ENCODE data around the gene NAV1.

The NAV1 gene

DNA sequence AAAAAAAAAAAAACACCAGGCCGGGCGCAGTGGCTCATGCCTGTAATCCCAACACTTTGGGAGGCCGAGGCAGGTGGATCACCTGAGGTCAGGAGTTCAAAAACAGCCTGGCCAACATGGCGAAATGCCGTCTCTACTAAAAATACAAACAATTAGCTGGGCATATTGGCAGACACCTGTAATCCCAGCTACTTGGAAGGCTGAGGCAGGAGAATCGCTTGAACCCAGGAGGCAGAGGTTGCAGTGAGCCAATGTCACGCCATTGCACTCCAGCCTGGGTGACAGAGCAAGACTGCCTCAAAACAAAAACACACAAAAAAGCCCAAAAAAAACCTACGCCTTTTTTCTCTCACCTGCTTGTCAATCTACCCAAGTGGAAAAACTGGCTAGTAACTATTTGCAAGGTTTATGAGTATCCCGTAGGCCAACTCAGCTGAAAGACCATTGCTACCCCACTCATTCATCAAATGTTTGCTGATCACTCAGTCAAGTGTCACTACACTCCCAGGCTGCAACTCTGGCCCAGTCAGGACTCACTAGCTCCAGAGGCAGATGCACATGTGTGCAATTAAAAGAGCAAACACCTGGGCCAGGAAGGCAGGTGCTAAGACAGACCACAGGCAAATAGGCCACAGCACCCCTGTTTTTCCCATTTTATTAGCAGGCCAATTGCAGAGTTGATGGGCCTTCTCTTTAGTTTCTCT, 34.0 kb upstream of the NAV1 start:
- no peaks in the 10 kb centered on the region for H3K27me3 ChIP-seq (ENCODE audit: control insufficient read depth in 1 of 2, insufficient read depth in 2 of 2, low read length in 2 of 2)
- H3K9me3 ChIP-seq (ENCODE audit: control insufficient read depth in 2 of 2, low read length in 2 of 2), result no peaks in the 10 kb centered on the region
- H3K27ac ChIP-seq (ENCODE audit: low read length), result peak overlapping the region; percentile 100
- peak overlapping the region; percentile 98 to 100 for H3K9ac ChIP-seq (ENCODE audit: low read length in 2 of 2)
- H3K4me1 ChIP-seq (ENCODE audit: control insufficient read depth, insufficient read depth, low read length), result peaks cover 67% of the 10 kb centered on the region
- peak overlapping the region; percentile 82 to 95 for H3K4me3 ChIP-seq (ENCODE audit: low read length in 2 of 2)
- peaks cover 9 to 20% of the 10 kb centered on the region in 2 donors for H3K36me3 ChIP-seq (ENCODE audit: control insufficient read depth in 2 of 2, insufficient read depth in 2 of 2, low read length in 2 of 2)

DNA sequence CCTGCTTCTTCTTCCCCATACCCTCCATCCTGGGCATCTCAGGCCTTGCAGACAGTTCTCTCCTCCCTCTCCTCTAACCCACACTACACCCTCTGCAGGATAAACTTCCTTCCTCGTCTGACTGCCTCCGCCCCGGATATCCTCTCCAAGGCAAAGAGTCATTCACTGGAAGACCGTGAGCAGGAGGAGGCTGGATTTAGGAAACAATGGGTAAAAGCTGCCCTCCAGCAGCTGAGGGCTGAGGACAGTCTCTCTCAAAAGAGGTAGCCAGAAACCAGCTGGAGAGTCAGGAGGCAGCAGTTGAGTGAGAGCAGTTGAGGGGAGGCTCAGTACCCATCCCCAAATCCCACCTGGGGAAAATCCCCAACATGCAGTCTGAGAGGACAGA, 33.4 kb upstream of the NAV1 start:
- H3K4me3 ChIP-seq (ENCODE audit: low read length in 2 of 2), result peak overlapping the region; percentile 82 to 95
- peak overlapping the region; percentile 98 to 100 for H3K9ac ChIP-seq (ENCODE audit: low read length in 2 of 2)
- H3K9me3 ChIP-seq (ENCODE audit: control insufficient read depth in 2 of 2, low read length in 2 of 2), result no peaks in the 10 kb centered on the region
- H3K4me1 ChIP-seq (ENCODE audit: control insufficient read depth, insufficient read depth, low read length), result peaks cover 62% of the 10 kb centered on the region
- H3K36me3 ChIP-seq (ENCODE audit: control insufficient read depth in 2 of 2, insufficient read depth in 2 of 2, low read length in 2 of 2), result peaks cover 7 to 20% of the 10 kb centered on the region in 2 donors
- no peaks in the 10 kb centered on the region for H3K27me3 ChIP-seq (ENCODE audit: control insufficient read depth in 1 of 2, insufficient read depth in 2 of 2, low read length in 2 of 2)
- peak overlapping the region; percentile 100 for H3K27ac ChIP-seq (ENCODE audit: low read length)

DNA sequence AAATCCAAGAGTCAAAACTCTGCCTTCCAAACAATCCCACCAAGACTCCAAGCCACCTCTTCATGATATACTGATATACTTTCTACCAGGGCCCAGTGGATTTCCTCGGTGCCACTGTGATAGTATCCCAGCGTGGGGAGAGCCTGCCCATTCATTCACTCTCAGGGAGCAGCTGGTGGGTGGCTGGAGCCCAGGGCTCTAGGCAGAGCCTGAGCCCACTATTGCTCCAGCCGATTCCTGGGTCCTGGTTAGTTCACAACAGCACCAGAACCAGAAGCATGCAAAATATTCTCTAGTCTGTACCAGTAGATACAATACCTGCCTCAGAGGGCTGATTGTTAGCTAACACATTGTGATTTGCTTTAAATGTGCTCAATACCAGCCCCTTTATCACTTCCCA, 32.8 kb upstream of the NAV1 start:
- Histone ChIP-seq H3K36me3 (ENCODE audit: control insufficient read depth in 2 of 2, insufficient read depth in 2 of 2, low read length in 2 of 2) (peaks cover 6 to 20% of the 10 kb centered on the region in 2 donors), H3K4me1 (ENCODE audit: control insufficient read depth, insufficient read depth, low read length) (peaks cover 56% of the 10 kb centered on the region), H3K27ac (ENCODE audit: low read length) (peak overlapping the region; percentile 100), H3K9me3 (ENCODE audit: control insufficient read depth in 2 of 2, low read length in 2 of 2) (no peaks in the 10 kb centered on the region), H3K4me3 (ENCODE audit: low read length in 2 of 2) (peak overlapping the region; percentile 82 to 95), H3K27me3 (ENCODE audit: control insufficient read depth in 1 of 2, insufficient read depth in 2 of 2, low read length in 2 of 2) (no peaks in the 10 kb centered on the region), H3K9ac (ENCODE audit: low read length in 2 of 2) (peak overlapping the region; percentile 98 to 100)

DNA sequence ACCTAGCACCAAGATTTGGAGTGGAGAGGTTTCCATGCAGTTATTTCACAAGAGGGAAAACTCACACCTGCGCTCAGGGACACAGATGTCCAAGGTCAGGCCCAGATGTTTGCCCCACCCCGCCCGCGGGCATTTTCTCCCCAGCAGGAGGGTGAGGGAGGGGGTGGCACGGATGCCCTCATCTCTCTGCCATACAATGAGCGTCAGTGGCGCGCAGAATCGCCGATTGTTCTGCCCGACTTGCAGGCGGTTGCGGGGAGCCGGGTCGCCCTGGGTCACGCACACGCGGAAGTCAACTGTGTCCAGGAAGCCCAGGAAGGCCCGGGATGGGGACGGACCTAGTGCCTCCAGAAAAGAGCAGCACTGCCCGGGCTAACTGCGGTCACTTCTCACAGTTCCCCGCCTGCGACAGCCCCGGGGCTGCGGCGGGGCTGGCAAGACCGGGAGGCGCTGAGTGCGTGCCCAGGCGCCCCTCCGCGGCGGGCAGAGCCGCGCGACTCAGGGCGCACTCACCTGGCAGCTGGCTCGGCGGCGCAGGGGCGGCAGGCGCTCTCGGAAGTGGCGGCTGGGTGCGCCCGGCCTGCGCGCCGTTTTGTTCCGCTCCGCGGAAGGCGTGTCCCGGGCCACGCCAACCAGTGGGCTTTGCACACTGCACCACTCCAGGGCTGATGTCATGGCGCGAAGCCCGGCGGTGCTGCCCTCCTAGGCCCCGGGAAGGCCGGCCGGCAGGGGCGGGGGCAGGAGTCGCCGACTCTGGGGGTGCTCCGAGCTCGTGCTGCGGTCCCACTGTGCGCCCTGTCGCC, 32.2 kb upstream of the NAV1 start, which contains the start of gene CSRP1:
TSS of gene CSRP1 (minus strand) at position 567 of the 803 bp plus-strand sequence. CDS start 10,820 bp downstream, outside the sequence.
- Histone ChIP-seq H3K4me3 (ENCODE audit: low read length in 2 of 2) (peak within 1 kb of the TSS; percentile 82 to 95), H3K27me3 (ENCODE audit: control insufficient read depth in 1 of 2, insufficient read depth in 2 of 2, low read length in 2 of 2) (no peaks in the 10 kb centered on the region), H3K36me3 (ENCODE audit: control insufficient read depth in 2 of 2, insufficient read depth in 2 of 2, low read length in 2 of 2) (peaks cover 6 to 20% of the 10 kb centered on the region in 2 donors), H3K9ac (ENCODE audit: low read length in 2 of 2) (peak within 1 kb of the TSS; percentile 98 to 100), H3K4me1 (ENCODE audit: control insufficient read depth, insufficient read depth, low read length) (peaks cover 53% of the 10 kb centered on the region), H3K27ac (ENCODE audit: low read length) (peak within 1 kb of the TSS; percentile 100), H3K9me3 (ENCODE audit: control insufficient read depth in 2 of 2, low read length in 2 of 2) (no peaks in the 10 kb centered on the region)

DNA sequence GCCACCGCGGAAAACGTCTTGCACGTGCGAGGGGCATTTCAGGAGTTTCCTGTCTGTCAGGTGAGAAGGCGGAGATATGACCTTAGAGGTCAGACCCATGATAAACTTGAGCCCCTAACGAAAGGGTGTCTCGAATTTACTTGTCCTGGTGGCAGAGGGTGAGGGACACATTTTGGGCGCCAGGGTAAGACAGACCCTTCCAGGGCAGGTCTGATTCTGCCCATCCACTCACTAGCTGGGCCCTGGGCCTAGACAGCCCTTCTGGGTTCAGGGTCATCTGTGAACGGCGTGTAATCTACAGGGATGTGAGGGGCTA, 31.6 kb upstream of the NAV1 start:
- Histone ChIP-seq H3K36me3 (ENCODE audit: control insufficient read depth in 2 of 2, insufficient read depth in 2 of 2, low read length in 2 of 2) (peaks cover 3 to 20% of the 10 kb centered on the region in 2 donors), H3K4me1 (ENCODE audit: control insufficient read depth, insufficient read depth, low read length) (peaks cover 53% of the 10 kb centered on the region), H3K9me3 (ENCODE audit: control insufficient read depth in 2 of 2, low read length in 2 of 2) (no peaks in the 10 kb centered on the region), H3K9ac (ENCODE audit: low read length in 2 of 2) (peak overlapping the region; percentile 98 to 100), H3K27ac (ENCODE audit: low read length) (peak overlapping the region; percentile 100), H3K27me3 (ENCODE audit: control insufficient read depth in 1 of 2, insufficient read depth in 2 of 2, low read length in 2 of 2) (no peaks in the 10 kb centered on the region), H3K4me3 (ENCODE audit: low read length in 2 of 2) (peak overlapping the region; percentile 82 to 95)

DNA sequence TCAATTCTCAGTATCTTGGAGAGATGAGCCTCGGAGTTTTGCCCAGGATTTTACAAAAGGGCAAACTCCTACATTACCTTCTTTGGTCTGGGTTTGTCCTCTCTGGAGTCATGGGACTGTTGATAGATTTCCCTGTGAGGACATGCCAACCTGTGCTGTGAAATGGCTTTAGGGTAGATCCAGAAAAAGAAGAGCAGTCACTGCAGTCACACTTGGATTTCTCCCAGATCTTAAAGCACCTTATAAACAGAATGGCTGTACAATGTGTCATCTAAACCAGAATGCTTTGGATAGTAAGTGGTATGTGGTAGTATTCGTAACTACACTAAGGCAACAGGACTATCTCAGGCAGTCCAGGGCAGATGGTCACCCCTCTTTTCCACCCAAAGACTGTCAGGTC, 30.1 kb upstream of the NAV1 start:
- Histone ChIP-seq H3K4me3 (ENCODE audit: low read length in 2 of 2) (no peak overlapping the region), H3K4me1 (ENCODE audit: control insufficient read depth, insufficient read depth, low read length) (peaks cover 46% of the 10 kb centered on the region), H3K27ac (ENCODE audit: low read length) (peak overlapping the region; percentile 100), H3K36me3 (ENCODE audit: control insufficient read depth in 2 of 2, insufficient read depth in 2 of 2, low read length in 2 of 2) (peaks cover 0 to 17% of the 10 kb centered on the region in 2 donors), H3K9me3 (ENCODE audit: control insufficient read depth in 2 of 2, low read length in 2 of 2) (no peaks in the 10 kb centered on the region), H3K27me3 (ENCODE audit: control insufficient read depth in 1 of 2, insufficient read depth in 2 of 2, low read length in 2 of 2) (no peaks in the 10 kb centered on the region), H3K9ac (ENCODE audit: low read length in 2 of 2) (no peak overlapping the region)

DNA sequence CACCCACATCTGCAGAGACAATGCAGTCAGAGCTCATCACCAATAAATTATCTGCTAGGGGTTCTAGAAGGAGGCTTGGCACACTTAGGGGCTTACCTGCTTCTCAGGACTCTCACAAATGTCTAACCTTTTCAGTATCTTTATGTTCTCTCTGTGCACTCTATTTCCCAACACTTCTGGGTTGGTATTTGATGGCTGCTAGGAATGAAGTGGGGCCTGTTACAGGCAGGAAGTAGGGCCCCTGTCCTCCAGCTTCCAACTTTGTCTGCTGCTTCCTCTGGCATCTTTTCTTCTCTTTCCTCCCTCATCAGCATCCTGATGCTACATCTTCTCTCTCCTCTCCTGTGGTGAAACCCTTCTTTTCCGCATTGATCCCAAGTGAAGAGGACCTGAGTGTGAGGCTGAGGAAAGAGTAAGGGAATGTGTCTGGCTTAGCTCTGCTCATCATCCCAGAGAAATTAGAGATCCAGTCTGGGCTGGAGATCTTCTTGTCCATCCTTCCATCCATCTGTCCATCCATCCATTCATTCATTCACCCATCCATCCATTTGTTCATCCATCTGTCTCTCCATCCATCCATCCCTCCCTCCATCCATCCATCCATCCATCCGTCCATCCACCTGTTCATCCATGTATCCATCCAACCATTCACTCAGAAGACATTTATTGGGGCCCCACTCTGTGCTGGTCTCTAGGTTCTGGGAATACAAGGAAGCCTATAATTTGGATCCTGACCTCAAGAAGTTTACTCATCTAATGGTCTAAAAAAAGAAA, 29.1 kb upstream of the NAV1 start:
- H3K4me3 ChIP-seq (ENCODE audit: low read length in 2 of 2), result no peak overlapping the region
- H3K9me3 ChIP-seq (ENCODE audit: control insufficient read depth in 2 of 2, low read length in 2 of 2), result no peaks in the 10 kb centered on the region
- H3K27ac ChIP-seq (ENCODE audit: low read length), result peak overlapping the region; percentile 100
- H3K9ac ChIP-seq (ENCODE audit: low read length in 2 of 2), result peak overlapping the region in 1 of 2 donors; percentile 18
- peaks cover 46% of the 10 kb centered on the region for H3K4me1 ChIP-seq (ENCODE audit: control insufficient read depth, insufficient read depth, low read length)
- no peaks in the 10 kb centered on the region for H3K27me3 ChIP-seq (ENCODE audit: control insufficient read depth in 1 of 2, insufficient read depth in 2 of 2, low read length in 2 of 2)
- peaks cover 0 to 14% of the 10 kb centered on the region in 2 donors for H3K36me3 ChIP-seq (ENCODE audit: control insufficient read depth in 2 of 2, insufficient read depth in 2 of 2, low read length in 2 of 2)

DNA sequence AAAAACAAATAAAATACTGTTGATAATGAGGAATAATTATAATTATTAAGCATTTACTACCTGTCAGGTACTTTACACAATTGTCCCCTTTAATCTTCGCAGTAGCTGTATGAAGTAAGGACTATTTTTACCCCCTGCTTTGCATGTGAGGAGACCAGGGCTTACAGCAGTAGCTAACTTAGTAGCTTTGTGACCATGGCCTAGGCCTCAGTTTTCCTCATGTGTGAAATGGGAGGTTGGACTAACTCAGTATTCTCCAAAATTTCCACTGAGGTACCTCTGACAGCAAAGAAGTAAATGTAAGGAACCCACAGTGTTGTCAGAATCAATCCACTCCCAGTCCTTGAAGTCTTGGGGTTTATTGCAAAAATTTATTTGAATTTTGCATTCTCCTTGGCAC, 28.2 kb upstream of the NAV1 start:
- no peak overlapping the region for H3K9ac ChIP-seq (ENCODE audit: low read length in 2 of 2)
- no peak overlapping the region for H3K4me3 ChIP-seq (ENCODE audit: low read length in 2 of 2)
- H3K9me3 ChIP-seq (ENCODE audit: control insufficient read depth in 2 of 2, low read length in 2 of 2), result no peaks in the 10 kb centered on the region
- peaks cover 0 to 7% of the 10 kb centered on the region in 2 donors for H3K36me3 ChIP-seq (ENCODE audit: control insufficient read depth in 2 of 2, insufficient read depth in 2 of 2, low read length in 2 of 2)
- no peaks in the 10 kb centered on the region for H3K27me3 ChIP-seq (ENCODE audit: control insufficient read depth in 1 of 2, insufficient read depth in 2 of 2, low read length in 2 of 2)
- peak overlapping the region; percentile 71 for H3K27ac ChIP-seq (ENCODE audit: low read length)
- H3K4me1 ChIP-seq (ENCODE audit: control insufficient read depth, insufficient read depth, low read length), result peaks cover 40% of the 10 kb centered on the region

DNA sequence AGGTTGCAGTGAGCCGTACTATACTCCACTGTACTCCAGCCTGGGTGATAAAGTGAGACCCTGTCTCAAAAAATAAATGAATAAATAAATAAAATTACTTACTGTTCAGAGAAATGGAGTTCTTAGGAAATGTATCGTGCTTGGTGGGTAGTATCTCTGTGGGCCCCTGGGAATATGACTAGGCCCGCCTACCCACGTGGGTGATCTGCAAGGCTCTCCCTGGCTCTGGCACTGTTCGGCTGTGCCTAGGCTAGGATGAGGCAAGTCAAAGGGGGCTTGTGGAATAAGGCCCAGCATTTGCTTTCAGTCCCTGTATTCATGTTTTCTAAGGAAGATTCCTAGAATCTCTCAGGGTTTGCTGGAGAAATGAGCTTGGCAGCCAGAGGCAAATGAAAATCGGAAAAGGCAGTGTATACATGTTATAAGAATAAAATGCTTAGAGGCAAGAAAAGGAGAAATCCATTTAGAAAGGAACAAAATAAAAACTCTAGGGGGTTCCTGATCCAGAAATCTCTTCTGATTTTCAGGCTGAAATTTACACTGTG, 27.5 kb upstream of the NAV1 start:
- Histone ChIP-seq H3K9me3 (ENCODE audit: control insufficient read depth in 2 of 2, low read length in 2 of 2) (no peaks in the 10 kb centered on the region), H3K27me3 (ENCODE audit: control insufficient read depth in 1 of 2, insufficient read depth in 2 of 2, low read length in 2 of 2) (no peaks in the 10 kb centered on the region), H3K4me1 (ENCODE audit: control insufficient read depth, insufficient read depth, low read length) (peaks cover 37% of the 10 kb centered on the region), H3K36me3 (ENCODE audit: control insufficient read depth in 2 of 2, insufficient read depth in 2 of 2, low read length in 2 of 2) (no peaks in the 10 kb centered on the region), H3K9ac (ENCODE audit: low read length in 2 of 2) (no peak overlapping the region), H3K27ac (ENCODE audit: low read length) (peak overlapping the region; percentile 71), H3K4me3 (ENCODE audit: low read length in 2 of 2) (no peak overlapping the region)

DNA sequence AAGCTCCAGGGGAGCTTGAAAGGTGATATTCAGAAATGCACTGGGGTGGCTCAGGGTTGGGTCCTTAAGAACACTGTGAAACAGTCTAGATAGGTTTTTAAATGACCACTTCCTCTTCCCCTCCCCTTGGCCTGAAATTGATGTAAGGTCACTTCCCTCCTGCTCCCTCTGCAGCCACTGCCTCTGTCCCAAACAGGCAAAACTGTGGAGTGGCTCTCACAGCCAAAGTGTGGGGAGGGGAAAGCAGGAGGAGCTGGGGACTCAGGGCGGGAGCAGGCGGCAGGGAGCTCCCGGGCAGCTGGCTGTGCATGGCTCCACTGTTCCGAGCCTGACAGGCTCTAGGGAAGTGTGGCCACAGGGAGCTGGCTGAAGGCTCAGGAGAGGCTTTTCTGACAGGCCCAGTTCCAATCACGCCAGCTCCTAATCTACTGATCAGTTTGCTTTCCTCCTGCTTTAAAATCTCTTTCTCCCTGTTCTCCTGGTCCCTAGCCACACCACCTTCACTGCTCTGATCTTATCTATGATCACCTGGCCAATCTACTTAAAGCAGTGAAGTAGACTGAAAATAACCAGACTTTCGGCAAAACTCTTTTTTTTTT, 26.9 kb upstream of the NAV1 start:
- Histone ChIP-seq H3K36me3 (ENCODE audit: control insufficient read depth in 2 of 2, insufficient read depth in 2 of 2, low read length in 2 of 2) (no peaks in the 10 kb centered on the region), H3K9me3 (ENCODE audit: control insufficient read depth in 2 of 2, low read length in 2 of 2) (no peaks in the 10 kb centered on the region), H3K4me1 (ENCODE audit: control insufficient read depth, insufficient read depth, low read length) (peaks cover 35% of the 10 kb centered on the region), H3K9ac (ENCODE audit: low read length in 2 of 2) (peak overlapping the region; percentile 42 to 51), H3K27ac (ENCODE audit: low read length) (peak overlapping the region; percentile 71), H3K4me3 (ENCODE audit: low read length in 2 of 2) (peak overlapping the region in 1 of 2 donors; percentile 54), H3K27me3 (ENCODE audit: control insufficient read depth in 1 of 2, insufficient read depth in 2 of 2, low read length in 2 of 2) (no peaks in the 10 kb centered on the region)

Measured in stomach smooth muscle (tissue), 2 donors.